HG02938 (cell line): ENCODE data around the gene LAGE3.

Experiments used
- ATAC-seq: cut with Tn5 transposase; IDR thresholded peaks from one replicate; pipeline ENCODE4 v1.9.1; 2021; ENCODE audit warnings: mild to moderate bottlenecking, moderate library complexity; ENCODE audit not compliant: unreplicated experiment

LAGE3 gene, protein sequence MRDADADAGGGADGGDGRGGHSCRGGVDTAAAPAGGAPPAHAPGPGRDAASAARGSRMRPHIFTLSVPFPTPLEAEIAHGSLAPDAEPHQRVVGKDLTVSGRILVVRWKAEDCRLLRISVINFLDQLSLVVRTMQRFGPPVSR

DNA sequence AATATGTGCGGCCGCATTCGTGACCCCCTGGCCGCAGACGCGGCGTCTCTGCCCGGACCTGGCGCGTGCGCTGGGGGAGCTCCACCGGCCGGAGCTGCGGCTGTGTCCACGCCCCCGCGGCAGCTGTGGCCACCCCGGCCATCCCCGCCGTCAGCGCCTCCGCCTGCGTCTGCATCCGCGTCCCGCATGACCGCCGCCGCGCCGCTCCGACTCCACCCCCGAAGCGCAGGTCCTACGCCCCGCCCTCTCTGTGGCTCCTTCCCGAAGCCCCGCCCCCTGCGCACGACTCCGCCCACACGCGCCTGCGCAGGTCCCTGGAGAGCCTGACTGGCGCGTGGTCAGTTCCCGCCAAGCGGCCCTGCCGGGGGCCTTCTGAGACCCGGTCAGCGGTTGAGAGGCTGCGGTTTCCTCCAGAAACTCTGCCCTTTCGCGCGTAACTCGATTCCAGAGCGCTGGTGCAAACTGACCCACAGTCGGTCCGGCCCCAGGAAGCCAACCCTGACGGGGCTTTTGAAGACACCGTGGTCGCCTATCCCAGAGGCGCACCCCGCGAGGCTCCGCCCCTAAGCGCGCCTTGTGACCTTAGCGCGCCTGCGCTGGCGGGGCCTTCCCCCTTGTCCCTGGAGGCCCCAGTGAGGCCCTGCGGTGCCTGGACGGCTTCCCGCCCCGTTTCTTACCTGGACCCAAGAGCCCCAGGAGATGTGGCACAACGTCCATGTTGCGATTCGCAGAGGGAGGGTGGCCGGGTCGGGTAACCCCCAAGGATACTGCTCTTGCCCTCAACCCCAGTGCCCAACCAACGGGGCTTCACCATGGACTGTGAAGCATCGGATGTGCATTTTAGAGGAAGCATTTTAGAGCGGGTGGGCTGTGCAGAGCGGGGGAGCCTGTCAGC, at the start of gene LAGE3:
Gene LAGE3 (minus strand): TSS at position 554 of the 895 bp plus-strand sequence. CDS start 366 bp downstream, at position 188.
- peak; percentile 77 for ATAC-seq

DNA sequence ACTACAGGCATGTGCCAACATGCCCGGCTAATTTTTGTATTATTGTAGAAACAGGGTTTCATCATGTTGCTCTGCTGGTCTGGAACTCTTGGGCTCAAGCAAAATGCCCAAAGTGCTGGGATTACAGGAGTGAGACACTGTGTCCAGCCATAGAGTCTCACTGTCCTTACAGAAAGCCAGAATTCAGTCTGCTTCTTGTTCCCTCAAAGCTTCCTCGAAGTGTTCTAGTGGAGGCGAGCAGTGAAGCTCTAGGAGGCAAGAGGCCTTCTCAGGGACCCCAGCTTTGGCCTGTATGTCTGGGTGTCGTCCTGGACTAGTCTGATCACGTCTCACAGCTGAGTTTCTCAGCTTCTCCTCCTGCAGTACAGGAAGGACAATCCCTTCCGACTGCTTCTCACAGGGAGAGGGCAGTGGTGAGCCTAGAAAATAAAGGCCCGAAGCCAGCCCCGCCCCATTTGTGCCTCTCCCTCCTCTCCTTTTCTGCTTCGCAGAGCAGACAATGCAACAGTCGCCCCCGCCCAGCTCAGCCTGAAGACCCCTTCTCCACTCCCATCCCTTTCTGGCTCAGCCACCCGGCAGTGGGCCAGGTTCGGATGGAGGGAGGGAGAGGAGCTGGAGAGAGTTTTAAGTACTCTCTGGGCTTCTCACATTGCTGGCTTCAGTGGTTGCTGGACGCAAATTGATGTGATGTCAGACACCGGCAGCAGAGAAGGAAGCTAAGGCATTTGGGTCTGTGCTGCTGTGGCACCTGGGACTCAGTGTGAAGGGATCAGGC, 48.0 kb upstream of the LAGE3 start:
- ATAC-seq, result peak; percentile 72

DNA sequence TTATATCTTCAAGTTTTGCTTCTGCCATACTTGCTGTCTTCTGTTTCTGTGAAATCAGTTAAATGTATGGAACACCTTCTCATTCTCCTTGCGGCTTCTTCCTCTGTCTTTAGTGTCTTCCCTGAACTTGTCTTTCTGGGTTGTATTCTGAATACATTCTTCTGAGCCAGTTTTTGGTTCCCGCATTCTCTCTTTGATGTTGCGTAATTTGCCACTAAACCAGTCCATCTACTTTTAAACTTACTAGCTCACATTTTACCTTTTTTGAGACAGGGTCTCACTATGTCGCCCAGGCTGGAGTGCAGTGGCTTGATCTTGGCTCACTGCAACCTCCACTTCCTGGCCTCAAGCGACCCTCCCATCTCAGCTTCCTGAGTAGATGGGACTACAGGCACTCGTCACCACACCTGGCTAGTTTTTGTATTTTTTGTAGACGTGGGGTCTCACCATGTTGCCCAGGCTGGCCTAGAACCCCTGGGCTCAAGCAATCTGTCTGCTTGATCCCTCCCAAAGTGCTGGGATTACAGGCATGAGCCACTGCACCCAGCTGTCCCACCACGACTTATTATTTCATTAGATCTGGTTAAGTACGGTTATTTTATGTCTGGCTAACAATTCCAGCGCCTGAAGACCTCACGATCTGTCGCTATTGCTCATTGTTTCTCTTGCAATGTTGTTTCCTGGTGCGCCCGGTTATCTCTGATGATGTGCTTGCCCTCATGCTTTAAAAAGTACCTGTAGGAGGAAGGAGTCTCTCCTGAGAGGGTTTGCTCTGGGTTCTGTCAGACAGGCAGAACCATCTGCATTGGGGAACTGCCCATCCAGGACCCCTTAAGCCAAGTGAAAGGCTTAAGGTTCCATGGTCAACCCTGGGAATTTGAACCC, 46.8 kb upstream of the LAGE3 start:
- ATAC-seq, result no peak

DNA sequence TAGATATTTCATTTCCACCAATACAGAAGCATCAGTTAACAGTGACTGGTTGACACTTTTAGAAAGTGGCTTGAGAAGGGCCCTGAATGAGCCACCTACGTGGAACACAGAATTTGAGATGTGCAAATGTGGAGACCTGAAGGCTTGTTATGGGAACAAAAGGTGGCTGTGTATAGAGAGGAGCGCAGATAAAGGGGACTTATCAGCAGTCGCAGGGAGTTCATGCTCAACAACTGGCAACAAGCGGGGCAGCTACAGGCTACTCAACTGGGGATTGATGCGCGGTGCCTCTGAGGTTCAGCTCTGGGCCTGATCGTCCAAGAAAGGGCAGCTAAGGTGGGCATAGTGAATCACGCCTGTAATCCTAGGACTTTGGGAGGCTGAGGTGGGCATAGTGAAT, 40.3 kb upstream of the LAGE3 start:
- ATAC-seq, result no peak

DNA sequence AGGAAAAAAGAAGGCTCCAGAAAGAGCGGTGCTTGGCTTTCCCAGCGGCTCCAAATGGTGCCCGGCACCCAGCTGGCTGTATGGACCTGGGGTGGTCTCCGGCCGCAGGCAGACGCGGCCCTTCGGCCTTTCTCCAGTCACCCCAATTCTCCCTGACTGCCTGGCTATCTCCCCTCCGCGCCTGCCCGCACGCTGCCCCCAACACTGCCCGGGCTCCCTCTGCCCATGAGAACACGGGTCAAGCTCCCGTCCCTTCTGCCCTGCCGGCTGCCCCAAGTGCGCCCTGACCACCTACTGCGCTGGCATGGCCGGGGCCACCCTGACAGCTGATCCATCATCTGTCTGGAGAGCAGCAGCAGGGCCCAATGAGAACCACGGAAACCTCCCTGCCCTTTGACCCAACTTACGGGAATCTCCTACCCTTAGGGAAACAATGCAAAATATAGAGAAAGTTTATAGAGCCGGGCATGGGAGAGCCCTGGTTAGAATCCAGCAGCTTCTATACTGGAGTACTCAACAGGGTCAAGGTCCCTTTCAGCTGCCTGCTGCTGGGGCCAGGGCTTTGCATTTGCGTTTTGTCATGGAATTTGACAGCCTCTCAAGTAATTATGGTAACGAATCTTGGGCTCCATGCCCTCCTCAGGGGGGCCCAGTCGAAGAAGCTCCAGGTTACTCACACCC, 38.2 kb upstream of the LAGE3 start:
- no peak for ATAC-seq

DNA sequence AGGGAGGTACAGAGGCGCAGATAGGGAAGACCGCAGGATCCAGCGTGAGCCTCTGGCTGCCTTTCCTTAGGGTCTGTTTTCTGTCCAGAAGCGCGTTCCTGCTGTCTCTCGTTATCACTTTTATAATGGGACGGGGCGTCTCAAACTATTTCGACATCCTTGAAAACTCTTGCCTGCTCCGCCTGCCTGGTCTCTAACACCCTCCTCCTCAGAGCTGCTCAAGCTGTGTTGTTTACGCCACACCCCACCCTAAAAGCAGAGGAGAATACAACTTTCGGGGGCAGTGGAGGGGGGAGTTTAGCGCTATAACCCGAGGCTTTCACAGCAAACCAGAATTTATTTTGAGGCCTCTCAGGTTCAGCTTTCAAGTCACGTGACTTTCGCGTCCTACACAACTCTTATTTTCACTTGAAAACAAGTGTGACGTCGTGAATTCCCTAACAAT, 37.6 kb upstream of the LAGE3 start:
- no peak for ATAC-seq

DNA sequence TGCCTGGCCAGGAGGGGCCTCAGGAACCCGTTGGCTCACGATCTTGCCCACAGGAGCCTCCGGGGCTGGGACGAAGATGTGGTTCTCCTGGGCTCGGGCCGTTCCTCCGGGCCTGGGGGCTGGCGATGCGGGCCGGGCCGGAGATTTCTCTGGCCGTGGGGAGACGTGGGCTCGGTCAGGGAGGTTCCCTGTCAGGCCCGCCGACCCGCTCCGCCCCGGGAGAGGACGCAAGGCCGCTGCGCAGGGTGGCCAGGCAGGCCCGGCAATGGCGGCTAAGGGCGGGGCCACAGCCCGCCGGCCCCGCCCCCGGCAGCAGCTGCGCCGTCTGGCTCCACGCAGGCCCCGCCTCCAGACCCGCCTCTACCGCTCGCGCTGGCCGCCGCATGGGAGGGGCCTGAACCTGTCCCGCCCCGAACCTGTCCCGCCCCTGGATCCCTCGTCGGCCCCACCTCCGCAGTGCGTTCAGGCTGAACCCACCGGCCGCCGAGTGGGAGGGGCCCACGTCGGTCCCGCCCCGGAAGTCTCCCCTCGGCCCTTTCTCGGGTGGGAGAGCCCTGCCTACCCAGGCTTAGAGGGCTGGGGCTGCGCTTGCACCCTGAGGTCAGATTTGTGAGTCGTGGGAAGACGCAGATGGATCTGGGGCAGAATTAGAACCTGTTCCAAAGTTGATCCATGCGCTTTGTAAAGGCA, 37.0 kb upstream of the LAGE3 start, which contains the start of gene FAM3A:
Gene FAM3A (minus strand): TSS at position 267 of the 690 bp plus-strand sequence. CDS start 460 bp downstream, outside the sequence.
- peak; percentile 85 for ATAC-seq

DNA sequence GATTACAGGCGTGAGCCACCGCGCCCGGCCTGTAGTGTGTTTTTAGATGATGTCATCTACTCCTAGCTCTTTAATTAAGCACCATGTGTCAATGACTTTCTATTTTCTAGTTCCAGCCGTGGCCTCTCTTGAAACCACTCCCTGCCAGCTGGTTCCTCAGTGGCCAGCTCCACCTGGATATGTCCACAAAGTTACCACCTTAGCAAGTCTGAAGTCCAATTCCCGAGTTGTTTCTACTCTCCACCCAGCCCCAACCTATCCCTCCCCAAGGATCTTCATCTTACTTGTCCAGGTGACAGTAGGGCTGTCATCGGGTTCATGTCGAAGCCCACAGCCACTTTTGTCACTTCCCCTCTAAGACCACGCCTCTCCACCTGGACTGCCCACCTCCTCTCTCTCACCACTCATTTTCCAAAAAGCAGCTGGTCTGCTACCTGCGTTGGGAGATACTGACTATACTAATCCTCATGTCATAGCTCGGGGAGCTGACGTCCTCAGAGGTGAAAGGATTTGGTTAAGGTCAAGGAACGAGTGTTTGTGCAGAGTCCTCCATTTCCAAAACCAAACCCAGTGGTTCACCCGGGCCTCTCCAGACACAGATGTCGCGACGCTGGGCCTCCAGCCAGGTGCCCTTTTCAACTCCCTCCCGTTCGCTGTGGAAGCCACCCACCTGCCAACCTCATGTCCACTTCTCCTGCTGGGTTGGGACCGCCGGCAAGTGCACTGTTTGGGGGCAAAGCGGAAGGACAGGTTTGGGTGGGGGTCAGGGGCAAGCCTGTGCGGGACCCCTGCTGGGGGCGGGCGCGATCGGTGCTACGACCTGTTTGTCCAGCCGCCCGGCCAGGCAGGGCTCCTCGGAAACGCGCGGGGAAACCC, 36.2 kb upstream of the LAGE3 start:
- no peak for ATAC-seq

DNA sequence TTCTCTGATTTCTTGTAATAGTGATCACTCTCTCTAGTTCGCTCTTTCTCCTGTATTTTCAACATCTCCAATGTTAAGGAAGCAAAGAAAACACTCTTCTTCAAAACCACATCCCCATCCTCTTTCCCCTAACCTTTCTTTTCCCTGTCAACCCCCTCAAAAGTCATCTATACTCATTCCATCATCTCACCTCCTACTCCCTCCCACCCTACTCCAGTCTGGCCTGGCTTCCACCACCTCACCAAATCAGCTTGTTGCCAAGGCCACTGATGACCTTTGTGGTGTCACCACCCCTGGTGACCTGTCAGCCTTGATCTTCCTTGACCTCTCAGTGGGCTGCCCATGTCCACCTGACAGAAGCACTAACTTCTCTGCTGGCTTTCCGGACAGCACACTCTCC, 34.6 kb upstream of the LAGE3 start:
- no peak for ATAC-seq

DNA sequence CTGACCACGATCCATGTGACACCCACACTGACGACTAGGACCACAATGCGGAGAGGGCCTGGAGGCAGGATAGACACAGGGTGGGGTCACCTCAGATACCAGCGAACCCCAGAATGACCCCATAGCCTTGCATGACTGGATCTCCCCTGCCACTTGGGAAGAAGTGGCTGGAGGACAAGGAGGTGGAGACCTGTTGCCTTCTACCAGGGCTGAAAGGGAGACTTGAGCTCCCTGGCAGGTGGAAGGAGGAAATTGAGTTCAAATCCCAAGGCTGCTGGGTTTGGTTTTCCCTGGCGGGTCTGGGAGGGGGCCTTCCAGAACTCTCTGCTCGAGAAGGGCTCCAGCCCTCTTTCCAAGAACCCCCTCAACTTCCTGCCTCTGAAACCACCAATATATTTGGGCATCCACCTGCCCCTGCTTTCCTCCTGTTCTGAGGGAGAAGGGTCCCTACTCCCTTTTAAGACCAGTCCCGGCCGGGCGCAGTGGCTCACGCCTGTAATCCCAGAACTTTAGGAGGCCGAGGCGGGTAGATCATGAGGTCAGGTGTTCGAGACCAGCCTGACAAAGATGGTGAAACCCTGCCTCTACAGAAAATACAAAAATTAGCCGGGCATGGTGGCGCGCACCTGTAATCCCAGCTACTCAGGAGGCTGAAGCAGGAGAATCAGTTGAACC, 33.9 kb upstream of the LAGE3 start:
- ATAC-seq, result no peak

DNA sequence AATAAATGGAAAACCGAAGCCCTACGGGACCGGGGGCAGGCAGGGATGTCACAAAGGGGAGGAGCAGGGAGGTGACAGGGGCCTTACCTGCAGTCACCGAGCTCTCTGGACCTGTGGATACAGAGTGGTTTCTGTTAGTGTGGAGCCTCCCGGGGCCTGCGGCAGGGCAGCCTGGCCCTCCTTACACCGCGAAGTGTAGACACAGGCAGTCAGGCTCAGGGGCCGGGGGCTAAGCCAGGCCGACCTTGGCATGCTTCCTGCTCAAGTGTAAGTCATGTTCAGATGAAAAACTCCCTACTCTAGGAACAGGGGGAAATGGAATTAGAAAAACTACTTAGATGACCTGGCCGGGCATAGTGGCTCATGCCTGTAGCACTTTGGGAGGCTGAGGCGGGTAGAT, 32.7 kb upstream of the LAGE3 start:
- no peak for ATAC-seq

DNA sequence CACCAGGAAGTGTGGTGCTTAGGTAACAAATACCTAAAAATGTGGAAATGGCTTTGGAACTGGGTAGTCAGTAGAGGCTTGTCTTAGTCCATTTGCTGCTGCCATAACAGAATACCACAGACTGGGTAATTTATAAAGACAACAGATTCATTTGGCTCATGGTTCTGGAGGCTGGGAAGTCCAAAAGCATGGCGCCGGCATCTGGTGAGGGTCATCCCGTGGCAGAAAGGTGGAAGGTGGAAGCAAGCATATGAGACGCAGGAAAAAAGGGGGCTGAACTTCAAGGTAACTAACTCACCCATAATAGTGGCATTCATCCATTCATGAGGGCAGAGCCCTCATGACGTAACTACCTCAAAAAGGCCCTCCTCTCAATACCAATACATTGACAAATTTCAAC, 30.4 kb upstream of the LAGE3 start:
- ATAC-seq, result no peak

DNA sequence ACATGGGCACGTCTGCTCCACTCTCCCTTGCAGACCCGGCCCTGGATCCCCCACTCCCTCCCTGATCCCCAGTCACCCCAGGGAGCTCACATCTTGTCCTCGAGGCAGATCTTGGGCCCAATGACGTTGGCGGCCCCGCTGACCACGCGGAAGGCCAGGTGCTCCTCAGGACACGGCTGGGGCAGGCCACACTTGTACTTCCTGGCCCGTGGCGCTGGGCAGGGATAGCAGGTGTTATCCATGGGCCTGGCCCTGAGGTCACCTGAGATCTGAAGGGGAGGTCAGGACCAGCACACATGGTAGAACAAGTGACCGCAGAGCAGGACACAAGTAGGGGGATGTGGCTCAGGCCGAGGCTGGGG, 29.3 kb upstream of the LAGE3 start:
- no peak for ATAC-seq

DNA sequence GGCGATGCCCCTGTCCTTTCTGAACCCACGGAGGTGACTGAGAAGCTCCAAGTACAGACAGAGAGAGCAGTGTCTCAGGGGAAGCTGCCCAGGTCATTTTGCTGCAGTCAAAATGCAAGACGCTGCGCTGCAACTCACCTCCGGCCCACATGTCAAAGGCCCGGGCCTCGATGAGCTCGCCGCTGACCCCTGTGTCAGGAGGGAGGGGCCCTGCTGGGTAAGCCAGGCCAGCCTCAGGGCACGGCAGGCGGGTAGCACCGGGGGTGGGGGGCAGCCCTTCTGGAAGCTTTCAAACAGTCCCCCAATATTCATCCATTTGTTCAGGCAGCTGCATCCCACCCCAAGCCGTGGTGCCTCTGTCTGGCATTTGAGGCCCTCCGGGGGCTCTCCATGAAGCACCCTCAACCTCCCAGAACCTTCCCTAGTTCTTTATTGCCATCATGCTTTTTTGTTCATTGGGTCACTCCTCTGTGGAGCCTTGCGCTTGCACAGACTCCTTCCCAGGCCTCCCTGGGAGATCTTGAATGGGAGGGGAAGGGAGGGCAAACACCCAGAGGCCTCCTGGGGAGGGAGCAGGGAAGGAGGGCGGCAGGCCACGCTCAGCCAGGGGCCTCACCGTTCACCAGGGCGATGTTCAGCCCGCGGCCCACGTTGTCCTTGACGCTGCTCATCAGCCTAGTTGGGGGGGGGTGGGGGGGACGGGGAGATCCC, 28.7 kb upstream of the LAGE3 start:
- ATAC-seq, result no peak

DNA sequence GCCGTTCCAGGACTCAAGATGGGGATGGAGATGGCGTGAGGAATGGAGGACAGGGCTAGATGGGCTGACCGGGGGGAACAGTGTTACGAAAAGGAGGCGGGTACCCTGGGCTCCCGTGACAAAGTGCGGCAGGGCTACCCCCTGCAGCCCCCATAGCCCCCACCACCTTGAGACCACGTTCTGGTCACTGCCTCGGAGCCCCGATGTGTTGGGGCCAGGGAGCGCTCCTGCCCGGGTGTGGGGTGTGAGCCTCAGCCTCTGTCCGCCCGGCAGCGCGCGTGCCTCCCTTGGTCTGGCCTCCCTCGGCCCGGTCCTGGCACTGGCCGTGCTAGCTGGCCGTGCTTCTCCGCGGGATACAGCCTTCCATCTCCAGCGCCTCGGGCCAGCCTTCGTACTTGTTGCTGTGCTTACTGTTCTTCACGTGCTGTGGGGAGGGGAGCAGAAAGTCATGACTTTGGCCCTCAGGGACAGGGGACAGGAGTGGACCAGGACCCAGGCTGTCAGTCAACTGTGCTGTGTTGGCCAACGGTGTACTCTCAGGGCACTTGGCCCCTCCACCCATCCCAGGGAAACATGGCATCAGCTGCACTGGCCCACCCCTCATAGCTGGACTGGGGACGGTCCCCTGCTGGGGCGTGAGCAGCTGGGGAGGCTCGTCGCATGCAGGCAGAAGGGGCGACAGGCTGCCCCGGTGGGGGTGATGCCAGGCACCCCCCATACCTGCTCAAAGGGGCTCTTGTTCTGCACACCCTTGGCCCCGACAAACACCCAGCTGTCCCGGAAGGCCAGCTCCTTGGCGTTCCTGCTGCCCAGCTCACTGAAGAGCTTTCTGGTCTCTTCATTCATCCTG, 27.6 kb upstream of the LAGE3 start:
- ATAC-seq, result no peak

DNA sequence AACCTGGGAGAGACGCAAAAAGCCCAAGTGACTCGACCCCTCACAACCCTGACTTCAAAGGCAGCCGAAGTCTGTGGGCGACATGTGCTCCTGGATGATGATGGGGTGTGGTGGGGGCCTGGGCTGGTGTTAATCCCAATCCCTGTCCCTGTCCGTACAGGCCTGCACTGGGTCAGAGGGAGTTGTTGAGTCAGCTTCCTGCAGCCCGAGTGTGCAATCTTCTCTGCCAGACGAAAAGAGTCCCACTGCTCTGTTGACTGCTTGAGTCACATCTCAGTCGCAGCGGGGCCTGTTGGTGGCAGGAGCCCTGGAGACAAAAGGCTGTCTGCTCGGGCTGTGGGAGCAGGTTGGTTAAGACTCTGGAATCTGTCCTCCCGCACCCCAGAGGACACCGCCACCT, 26.7 kb upstream of the LAGE3 start:
- ATAC-seq, result no peak
